OCI-LY7 (cell line): Measurements from ENCODE around the gene PIM2.

ENCODE experiments used
- CTCF ChIP-seq: fragments of 200-600 bp; sonication (generic); conservative IDR thresholded peaks from 2 replicates; pipeline ENCODE4 v1.5.1; 2014; ENCODE audit warnings: mild to moderate bottlenecking, antibody characterized with exemption, low read length, moderate library complexity, mixed read lengths
- EZH2phosphoT487 ChIP-seq: fragments of 200-600 bp; sonication (generic); IDR thresholded peaks from 2 replicates; pipeline ENCODE4 v1.6.1; 2018; ENCODE audit warnings: low read depth, borderline replicate concordance, mild to moderate bottlenecking, mixed run types, antibody characterized with exemption, low read length, moderate library complexity, mixed read lengths

GRCh38 chrX:48945517-48946348 is 26.9 kb upstream of the PIM2 start:
- TF ChIP-seq CTCF: peak; percentile 86
- no peak for TF ChIP-seq EZH2phosphoT487
